GM18517 (cell line): ENCODE results near the gene TXN2.
"Not testable (repeated sequence)": the region's sequence is repeated elsewhere in the genome, so short reads cannot be mapped to it uniquely, and the experiment has no call there.

Experiments
- ATAC-seq: cut with Tn5 transposase; IDR thresholded peaks from one replicate; pipeline ENCODE4 v1.9.1; 2021; ENCODE audit warnings: mild to moderate bottlenecking, moderate library complexity; ENCODE audit not compliant: unreplicated experiment

Gene TXN2

GRCh38 chr22:36481393-36482168, at the start of gene TXN2:
Gene TXN2 (minus strand): TSS chr22:36481640. CDS start chr22:36480837, 803 bp downstream.
- peak; percentile 80 for ATAC-seq

GRCh38 chr22:36528795-36529751, 47.6 kb upstream of the TXN2 start, which contains the start of gene EIF3D:
Gene EIF3D (minus strand): TSS chr22:36529166. CDS start chr22:36526121, 3,045 bp downstream.
- ATAC-seq = peak; percentile 95

- no peak for ATAC-seq
Observed at GRCh38 chr22:36528341-36528740, 46.9 kb upstream of the TXN2 start.

GRCh38 chr22:36522662-36523061, 41.2 kb upstream of the TXN2 start:
- no peak for ATAC-seq

- no peak for ATAC-seq
Observed at GRCh38 chr22:36520423-36520822, 39.0 kb upstream of the TXN2 start.

GRCh38 chr22:36519906-36520305, 38.5 kb upstream of the TXN2 start:
- not testable (repeated sequence) for ATAC-seq

- no peak for ATAC-seq
Observed at GRCh38 chr22:36514766-36515165, 33.3 kb upstream of the TXN2 start.

- no peak for ATAC-seq
Observed at GRCh38 chr22:36512991-36513390, 31.6 kb upstream of the TXN2 start.

GRCh38 chr22:36512333-36512732, 30.9 kb upstream of the TXN2 start:
- ATAC-seq = no peak

- ATAC-seq = no peak
Observed at GRCh38 chr22:36510966-36511881, 29.8 kb upstream of the TXN2 start.

- ATAC-seq = no peak
Observed at GRCh38 chr22:36510384-36510783, 28.9 kb upstream of the TXN2 start.

GRCh38 chr22:36507518-36508010, 26.1 kb upstream of the TXN2 start:
- ATAC-seq = no peak

GRCh38 chr22:36506637-36507517, 25.4 kb upstream of the TXN2 start, which contains the start of gene FOXRED2:
Gene FOXRED2 (minus strand): TSS chr22:36507040. CDS start chr22:36506422, 618 bp downstream.
- peak; percentile 56 for ATAC-seq

GRCh38 chr22:36505998-36506635, 24.7 kb upstream of the TXN2 start:
- no peak for ATAC-seq

GRCh38 chr22:36497910-36498665, 16.6 kb upstream of the TXN2 start:
- no peak for ATAC-seq

- ATAC-seq = peak; percentile 52
Observed at GRCh38 chr22:36493690-36494110, 12.3 kb upstream of the TXN2 start.

- ATAC-seq = no peak
Observed at GRCh38 chr22:36492109-36492508, 10.7 kb upstream of the TXN2 start.

GRCh38 chr22:36491155-36491554, 9.7 kb upstream of the TXN2 start:
- ATAC-seq = no peak
